Measurements from ENCODE around the gene SMPD2.

DNA sequence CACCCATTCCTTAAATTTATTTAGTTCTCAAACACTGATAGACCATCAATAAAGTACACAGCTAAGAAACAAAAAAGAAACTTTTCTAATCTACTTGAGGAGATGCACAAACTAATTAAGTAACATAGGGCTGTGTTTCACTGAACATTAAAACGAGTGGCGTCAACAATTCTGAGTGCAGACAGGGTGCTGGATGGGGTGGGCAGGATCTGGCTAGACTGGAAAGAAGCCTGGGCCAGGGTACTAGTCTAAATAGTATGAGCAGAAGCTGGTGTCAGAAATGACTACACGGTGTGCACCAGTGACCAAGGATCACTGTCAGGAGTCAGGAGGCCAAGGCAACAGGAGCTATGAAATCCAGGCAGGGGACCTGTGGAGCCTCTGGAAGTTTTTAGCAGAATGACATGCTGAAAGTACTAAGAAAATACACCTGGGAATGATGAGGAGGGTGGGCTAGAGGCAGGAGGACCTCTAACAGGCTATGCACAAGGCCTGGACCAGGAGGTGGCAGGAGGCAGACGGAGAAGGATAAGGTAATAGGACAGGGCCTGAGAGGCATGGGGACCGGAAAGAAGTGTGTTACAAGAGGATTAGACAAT lies 29.2 kb downstream of the SMPD2 start:
- TF ChIP-seq, protein P1, sequence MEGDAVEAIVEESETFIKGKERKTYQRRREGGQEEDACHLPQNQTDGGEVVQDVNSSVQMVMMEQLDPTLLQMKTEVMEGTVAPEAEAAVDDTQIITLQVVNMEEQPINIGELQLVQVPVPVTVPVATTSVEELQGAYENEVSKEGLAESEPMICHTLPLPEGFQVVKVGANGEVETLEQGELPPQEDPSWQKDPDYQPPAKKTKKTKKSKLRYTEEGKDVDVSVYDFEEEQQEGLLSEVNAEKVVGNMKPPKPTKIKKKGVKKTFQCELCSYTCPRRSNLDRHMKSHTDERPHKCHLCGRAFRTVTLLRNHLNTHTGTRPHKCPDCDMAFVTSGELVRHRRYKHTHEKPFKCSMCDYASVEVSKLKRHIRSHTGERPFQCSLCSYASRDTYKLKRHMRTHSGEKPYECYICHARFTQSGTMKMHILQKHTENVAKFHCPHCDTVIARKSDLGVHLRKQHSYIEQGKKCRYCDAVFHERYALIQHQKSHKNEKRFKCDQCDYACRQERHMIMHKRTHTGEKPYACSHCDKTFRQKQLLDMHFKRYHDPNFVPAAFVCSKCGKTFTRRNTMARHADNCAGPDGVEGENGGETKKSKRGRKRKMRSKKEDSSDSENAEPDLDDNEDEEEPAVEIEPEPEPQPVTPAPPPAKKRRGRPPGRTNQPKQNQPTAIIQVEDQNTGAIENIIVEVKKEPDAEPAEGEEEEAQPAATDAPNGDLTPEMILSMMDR (IDR thresholded peaks at IDR 0.05; ENCODE audit: insufficient read depth, low read length) = no peak
- TF ChIP-seq GABPA (IDR thresholded peaks at IDR 0.05; ENCODE audit: low read depth) (no peak), POLR2AphosphoS5 (IDR thresholded peaks at IDR 0.05; ENCODE audit: low read depth) (no peak)

Measured in HL-60 (cell line).